Activated CD8-positive, alpha-beta memory T cell treated with anti-CD3 and anti-CD28 coated beads for 4 hours (primary cell): Measurements from ENCODE around the gene GRIN1.
A peak's percentile ranks its signal among the peaks of the same experiment; 100 is the strongest.

Experiments
- DNase-seq, 2 donors: peaks; one replicate each; pipeline ENCODE4 v3.0.0-alpha.2; 2020; ENCODE audit warnings: low read depth in 2 of 2

Gene GRIN1

GRCh38 chr9:137193771-137194170 is 54.8 kb downstream of the GRIN1 start:
- DNase-seq: no peak

- DNase-seq: no peak
These were observed 55.4 kb downstream of the GRIN1 start for GRCh38 chr9:137194388-137194787.

GRCh38 chr9:137194909-137195308 is 56.0 kb downstream of the GRIN1 start:
- DNase-seq: no peak

GRCh38 chr9:137195525-137196220 is 56.7 kb downstream of the GRIN1 start:
- DNase-seq: no peak

- DNase-seq: no peak
These were observed 59.3 kb downstream of the GRIN1 start for GRCh38 chr9:137198051-137198901.

- no peak for DNase-seq
These were observed 59.9 kb downstream of the GRIN1 start for GRCh38 chr9:137198902-137199283.

- DNase-seq: no peak
These were observed 60.6 kb downstream of the GRIN1 start for GRCh38 chr9:137199411-137200121.

- DNase-seq: peak; percentile 97 to 98
These were observed 61.6 kb downstream of the GRIN1 start, which contains the start of gene TPRN for GRCh38 chr9:137200311-137201204. TSS of gene TPRN (minus strand) at chr9:137200741. CDS start at chr9:137200711, 30 bp downstream.

- DNase-seq: no peak
These were observed 62.4 kb downstream of the GRIN1 start for GRCh38 chr9:137201205-137201868.

- DNase-seq: no peak
These were observed 64.0 kb downstream of the GRIN1 start for GRCh38 chr9:137202966-137203365.

- no peak for DNase-seq
These were observed 65.8 kb downstream of the GRIN1 start for GRCh38 chr9:137204731-137205125.

- peak; percentile 87 for DNase-seq
These were observed 66.4 kb downstream of the GRIN1 start, which contains the start of the genes NDOR1 and TMEM203 for GRCh38 chr9:137205126-137206069. TSS of gene NDOR1 (plus strand) at chr9:137205700. CDS start at chr9:137205778, 78 bp downstream. TSS of gene TMEM203 (minus strand) at chr9:137205648. CDS start at chr9:137205414, 234 bp downstream.

- DNase-seq: no peak
These were observed 67.6 kb downstream of the GRIN1 start for GRCh38 chr9:137206602-137207001.

- DNase-seq: no peak
These were observed 72.6 kb downstream of the GRIN1 start for GRCh38 chr9:137211532-137211931.

GRCh38 chr9:137212520-137212919 is 73.6 kb downstream of the GRIN1 start:
- DNase-seq: no peak

- no peak for DNase-seq
These were observed 74.5 kb downstream of the GRIN1 start for GRCh38 chr9:137213160-137214060.

GRCh38 chr9:137214620-137215019 is 75.7 kb downstream of the GRIN1 start:
- no peak for DNase-seq
